Raji (cell line): ENCODE data around the gene NPAS3.

Experiments
- POLR2A ChIP-seq: IDR thresholded peaks from 2 replicates; pipeline ENCODE4 v1.6.1; 2011; ENCODE audit warnings: low read depth, low read length, control low read depth; ENCODE audit not compliant: insufficient read depth

Gene NPAS3

GRCh38 chr14:33699300-33699983, 760.8 kb downstream of the NPAS3 start:
- no peak for TF ChIP-seq POLR2A

GRCh38 chr14:33700052-33700451, 761.4 kb downstream of the NPAS3 start:
- no peak for TF ChIP-seq POLR2A

DNA sequence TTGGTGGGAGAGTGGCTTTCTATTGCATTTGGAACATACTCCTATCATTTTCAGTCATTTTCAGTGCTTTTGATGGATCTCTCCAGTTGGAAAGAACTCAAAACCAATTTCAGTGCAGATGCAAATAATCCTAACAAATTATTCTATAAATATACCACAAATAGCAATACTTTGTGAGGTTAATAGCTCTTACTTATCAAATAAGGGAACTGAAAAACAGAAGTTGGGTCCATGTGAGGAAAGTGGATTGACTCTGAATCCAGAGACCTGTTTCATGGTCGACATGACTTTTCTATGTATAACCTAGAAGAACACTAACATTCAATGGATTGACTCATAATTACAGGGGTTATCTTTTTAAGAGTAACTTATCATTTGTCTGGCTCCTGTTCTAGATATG, 763.6 kb downstream of the NPAS3 start:
- TF ChIP-seq POLR2A, result no peak

- TF ChIP-seq POLR2A, result no peak
Observed at GRCh38 chr14:33704481-33704880, 765.8 kb downstream of the NPAS3 start.

- no peak for TF ChIP-seq POLR2A
Observed at GRCh38 chr14:33705490-33705889, 766.8 kb downstream of the NPAS3 start.

GRCh38 chr14:33707716-33708115, 769.0 kb downstream of the NPAS3 start:
- no peak for TF ChIP-seq POLR2A

DNA sequence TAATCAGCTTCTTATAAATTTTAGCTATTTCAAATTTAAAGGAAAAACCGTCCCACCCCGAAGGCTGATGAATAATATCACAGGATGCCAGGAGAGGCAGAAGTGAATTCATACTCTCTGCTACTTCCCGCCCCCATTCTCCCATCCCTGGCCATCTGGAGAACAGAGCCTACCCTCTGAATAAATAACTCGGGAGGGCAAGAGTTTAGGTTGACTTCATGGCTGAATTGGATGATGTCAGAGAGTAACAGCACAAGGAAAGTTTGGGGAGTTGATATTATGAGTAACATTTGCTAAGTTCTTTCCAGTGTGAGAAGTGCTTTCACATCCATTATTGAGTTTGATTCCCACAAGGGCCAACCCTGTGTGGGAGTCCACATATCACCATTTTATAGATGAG, 770.6 kb downstream of the NPAS3 start:
- TF ChIP-seq POLR2A, result no peak

DNA sequence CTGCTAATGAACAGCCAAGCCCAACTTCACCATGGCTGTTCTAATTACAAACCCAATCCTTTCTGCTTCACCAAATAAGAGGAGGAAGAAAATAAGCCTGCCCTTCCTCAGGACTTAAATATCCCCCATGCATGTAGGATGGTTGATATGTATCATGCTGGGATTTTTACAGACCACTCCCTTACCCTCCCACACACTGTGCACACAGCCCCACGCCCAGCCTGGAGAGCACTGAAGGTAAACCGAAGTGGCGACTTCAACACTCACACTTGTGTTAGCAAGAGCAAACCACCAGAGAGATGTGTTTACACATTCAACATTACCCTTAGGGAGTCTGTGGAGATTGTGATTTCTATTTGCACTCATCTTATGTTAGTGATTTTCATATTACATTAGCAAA, 771.0 kb downstream of the NPAS3 start:
- no peak for TF ChIP-seq POLR2A

GRCh38 chr14:33710273-33710672, 771.6 kb downstream of the NPAS3 start:
- TF ChIP-seq POLR2A, result no peak

DNA sequence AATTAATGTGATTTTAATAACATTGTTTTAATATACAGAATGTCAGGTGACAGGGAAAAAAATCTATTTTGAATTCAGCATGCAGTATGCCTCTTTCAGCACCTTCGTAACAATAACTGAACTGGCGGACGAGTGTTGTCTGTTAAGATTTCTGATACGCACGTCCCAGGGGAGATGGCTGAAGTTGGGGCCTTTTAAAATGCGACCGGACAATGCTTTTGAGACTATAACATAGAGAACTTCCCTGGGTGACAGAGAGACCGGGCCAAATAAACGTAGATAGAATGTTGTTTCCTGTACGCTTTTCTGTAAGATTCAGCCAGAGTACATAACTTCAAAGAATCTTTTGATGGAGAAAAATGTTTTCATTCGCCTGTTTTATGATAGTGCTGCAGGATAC, 772.5 kb downstream of the NPAS3 start:
- TF ChIP-seq POLR2A, result no peak

DNA sequence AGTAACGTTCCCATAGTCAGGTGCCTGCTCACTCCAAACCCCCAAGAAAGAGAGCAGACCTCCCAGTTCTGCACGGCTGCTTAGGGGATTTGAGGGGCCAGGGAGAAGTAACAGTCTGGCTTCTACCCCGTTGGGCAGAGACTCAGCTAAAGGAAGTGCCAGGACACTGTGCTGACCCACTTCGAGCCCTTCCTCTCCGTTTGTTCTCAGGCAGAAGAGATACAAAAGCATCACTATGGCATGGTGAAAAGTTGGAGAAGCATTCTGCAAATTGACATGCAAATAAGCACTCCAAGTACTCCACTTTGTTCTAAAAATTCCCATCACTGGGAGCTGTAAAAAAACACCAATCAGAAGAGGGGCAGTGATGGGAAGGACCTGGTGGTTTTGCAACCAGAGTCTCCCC, 773.1 kb downstream of the NPAS3 start:
- TF ChIP-seq POLR2A, result no peak

DNA sequence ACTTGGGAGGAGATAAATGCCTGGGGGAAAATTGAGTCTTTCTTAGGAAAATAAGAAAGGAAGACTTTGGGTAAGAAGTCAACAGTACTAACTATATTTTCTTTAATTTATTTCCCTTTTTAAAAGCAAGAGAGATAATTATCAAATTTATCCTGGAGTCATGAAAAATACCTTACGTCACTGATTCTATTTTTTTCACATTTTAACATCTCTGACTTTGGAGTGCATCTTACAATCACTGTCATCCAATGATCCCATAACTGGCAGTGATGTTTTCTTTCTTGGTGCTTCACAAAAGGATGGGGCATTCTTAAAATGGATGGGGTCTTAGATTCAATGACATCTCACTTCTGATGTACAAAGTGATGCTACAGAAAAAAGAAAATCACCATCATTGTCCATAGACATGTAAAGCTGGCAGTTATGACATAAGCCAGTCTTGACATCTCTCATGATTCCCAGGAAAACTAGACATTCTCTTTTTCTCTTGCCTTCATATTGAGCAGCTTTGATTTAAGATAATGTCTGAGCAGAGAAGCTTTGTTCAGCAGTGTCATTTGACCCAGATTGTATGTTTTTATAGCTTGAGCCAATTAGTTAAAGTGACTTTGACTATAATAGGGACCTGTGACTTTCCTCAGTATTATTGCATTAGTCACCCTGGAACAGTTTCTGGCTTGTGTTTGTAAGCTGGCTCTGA, 776.0 kb downstream of the NPAS3 start:
- TF ChIP-seq POLR2A, result no peak

GRCh38 chr14:33715227-33715528, 776.5 kb downstream of the NPAS3 start:
- TF ChIP-seq POLR2A, result no peak

GRCh38 chr14:33716921-33717320, 778.2 kb downstream of the NPAS3 start:
- TF ChIP-seq POLR2A, result no peak

- no peak for TF ChIP-seq POLR2A
Observed at GRCh38 chr14:33717866-33718265, 779.2 kb downstream of the NPAS3 start.

- no peak for TF ChIP-seq POLR2A
Observed at GRCh38 chr14:33720284-33720787, 781.7 kb downstream of the NPAS3 start.

DNA sequence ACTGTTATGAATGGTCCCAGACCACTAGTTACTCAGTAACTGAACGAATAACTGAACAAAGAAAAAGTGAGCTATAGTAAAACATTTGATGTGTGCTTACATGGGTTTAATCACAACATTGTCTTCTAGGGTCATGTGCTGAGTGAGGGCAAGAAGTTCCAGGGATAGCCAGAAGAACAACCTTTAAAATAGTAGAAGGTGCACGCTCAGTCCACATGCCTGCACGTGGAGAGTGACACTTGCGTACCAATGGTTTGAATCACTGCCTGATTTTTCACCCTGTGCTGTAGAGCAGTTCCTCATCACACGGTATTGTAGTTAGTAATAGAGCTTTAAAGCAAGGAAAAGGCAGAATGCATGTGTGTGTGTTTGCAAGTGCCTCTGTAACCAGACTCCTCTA, 788.0 kb downstream of the NPAS3 start:
- no peak for TF ChIP-seq POLR2A

DNA sequence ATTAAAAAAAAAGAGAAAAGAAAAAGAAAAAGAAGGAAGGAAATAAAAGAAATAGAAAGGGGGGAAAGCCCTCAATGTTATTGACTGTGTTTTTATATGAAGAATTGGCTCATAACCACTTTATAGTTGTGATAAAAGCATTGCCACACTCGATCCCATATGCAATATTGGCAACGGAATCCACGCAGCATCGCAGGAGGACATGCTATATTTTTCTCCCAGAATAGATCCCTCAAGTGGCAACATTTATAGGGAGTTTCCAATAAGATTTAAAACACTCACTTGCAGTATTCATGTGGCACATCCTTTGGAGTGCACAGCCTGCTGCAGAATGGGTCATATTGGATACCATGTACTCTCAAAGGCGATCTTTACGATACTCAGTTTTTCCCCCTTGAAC, 788.9 kb downstream of the NPAS3 start:
- TF ChIP-seq POLR2A, result no peak
